NCI-H1417 (cell line): ENCODE results near the gene POR.
"Not testable (repeated sequence)": the region's sequence is repeated elsewhere in the genome, so short reads cannot be mapped to it uniquely, and the experiment has no call there.

ENCODE experiments used
- DNase-seq, 3 experiments: peaks; one replicate each; lab custom pipeline; 2025; lab: John Stamatoyannopoulos, UW

The POR gene

DNA sequence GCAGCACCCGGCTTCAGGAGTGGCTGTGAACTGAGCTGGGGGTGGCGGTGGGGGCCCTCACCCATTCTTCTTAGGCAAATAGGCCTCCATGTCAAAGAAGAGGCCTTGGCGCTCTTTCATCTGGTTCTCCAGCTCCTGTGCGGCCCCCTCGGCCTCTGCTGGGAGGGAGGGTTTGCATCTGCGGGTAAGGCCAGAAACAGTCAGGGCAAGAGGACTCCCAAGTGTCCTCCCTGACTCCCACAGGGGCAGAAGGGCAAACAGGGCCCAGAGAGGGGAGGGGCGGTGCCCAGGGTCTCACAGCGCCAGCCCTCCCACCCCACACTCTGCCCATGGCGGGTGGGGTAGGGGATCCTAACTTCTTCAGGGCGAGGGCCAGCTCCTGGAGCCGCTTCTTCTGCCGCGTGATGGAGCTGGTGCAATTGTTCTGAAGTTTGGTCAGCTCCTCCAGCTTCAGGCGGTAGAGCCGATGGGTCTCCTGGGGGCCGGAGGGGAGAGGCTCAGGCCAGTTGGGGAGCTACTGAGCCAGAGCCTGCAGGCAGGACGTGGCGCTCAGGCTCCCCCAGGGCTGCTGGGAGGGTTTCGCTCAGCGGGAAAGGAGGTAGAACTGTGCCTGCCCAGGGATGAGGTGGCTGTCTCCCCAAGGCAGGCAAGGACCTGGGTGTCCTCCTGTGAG lies 77.3 kb downstream of the POR start:
- DNase-seq: no peak

- peak in 2 of 3 experiments; percentile 63 to 71 for DNase-seq
Observed at GRCh38 chr7:75993689-75994387, 78.9 kb downstream of the POR start.

- peak; percentile 91 to 94 (median 93) for DNase-seq
Observed at GRCh38 chr7:75994388-75995051, 79.6 kb downstream of the POR start, which contains the start of gene TMEM120A. Gene TMEM120A, minus strand, starts transcription at chr7:75994595. Its CDS starts 25 bp downstream, at chr7:75994570.

GRCh38 chr7:75995052-75995471 lies 80.1 kb downstream of the POR start:
- DNase-seq: no peak

DNA sequence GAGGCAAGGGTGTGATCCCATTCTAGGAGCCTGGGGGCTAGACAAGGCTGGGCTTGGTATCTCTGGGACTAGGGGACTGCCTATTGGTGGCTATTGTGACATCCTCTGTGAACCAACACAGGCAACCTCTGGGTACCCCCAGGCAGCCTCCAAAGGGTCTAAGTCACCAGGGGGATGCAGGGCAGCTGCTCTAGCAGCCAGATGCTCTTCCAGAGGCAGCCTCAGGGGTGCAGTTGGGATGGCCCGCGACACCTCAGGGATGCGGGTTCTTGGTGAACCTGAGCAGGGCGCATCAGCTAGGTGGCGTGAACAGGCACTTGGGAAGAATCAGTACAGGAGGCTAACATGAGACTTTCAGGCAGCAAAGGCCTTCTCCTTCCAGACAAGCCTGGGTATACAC lies 81.0 kb downstream of the POR start:
- DNase-seq: no peak

DNA sequence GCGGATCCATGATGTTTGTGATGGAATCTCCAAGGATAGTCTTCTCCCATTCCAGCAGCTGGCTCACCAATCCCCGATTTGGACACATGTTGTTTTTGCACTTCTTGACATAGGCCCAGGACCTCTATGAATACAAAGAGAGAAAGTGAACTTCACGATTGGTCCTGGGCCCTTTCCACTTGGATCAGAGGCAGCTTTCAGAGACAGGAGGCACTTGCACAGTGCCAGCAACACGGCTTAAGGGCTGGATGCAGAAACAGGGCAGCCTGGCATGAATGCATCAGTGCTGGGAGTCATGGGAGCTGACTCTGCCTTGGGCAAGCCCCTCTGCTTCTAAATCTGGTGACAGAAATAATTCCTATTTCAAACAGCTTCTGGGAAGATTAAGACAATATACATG lies 81.5 kb downstream of the POR start:
- DNase-seq: no peak

DNA sequence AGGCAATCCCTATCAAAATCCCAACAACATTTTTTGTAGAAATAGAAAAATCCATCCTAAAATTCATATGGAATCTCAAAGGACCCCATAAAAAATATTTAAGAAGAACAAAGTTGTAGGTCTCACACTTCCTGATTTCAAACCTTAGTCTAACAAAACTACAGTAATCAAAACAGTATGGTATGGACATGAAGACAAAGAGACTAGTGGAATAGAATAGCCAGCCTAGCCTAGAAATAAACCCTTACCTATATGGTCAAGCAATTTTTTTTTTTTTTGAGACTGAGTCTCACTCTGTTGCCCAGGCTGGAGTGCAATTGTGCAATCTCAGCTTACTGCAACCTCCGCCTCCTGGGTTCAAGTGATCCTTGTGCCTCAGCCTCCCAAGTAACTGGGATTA lies 83.1 kb downstream of the POR start:
- DNase-seq: no peak

- no peak for DNase-seq
Observed at GRCh38 chr7:76000566-76000965, 85.6 kb downstream of the POR start.

- DNase-seq: no peak
Observed at GRCh38 chr7:76002139-76002538, 87.2 kb downstream of the POR start.

- DNase-seq: no peak
Observed at GRCh38 chr7:76002822-76003221, 87.9 kb downstream of the POR start.

- DNase-seq: no peak
Observed at GRCh38 chr7:76003351-76003750, 88.4 kb downstream of the POR start.

- DNase-seq: not testable (repeated sequence)
Observed at GRCh38 chr7:76005004-76005403, 90.0 kb downstream of the POR start.

DNA sequence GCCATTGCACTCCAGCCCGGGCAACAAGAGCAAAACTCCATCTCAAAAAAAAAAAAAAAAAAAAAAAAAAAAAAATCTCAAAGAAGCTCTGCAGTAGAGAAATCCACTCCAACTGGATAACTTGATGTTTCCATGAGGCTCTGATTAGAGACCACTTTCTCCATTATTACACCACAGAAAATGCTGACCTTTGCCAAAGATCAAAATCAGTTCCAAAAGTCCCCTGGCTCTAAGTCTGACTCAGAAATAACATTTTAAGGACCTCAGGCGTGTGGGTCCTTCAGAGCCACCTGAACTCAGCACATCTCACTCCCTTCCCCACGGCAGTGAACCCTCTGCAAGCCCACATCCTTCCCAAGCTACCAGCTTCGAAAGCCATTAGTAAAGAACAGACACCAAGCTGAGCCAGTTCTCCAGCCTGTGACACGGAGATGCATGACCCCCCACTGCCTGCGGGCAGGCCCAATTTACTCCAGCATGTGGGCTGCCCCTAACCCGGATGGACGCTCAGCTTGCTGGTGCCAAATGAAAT lies 93.3 kb downstream of the POR start:
- DNase-seq: no peak

DNA sequence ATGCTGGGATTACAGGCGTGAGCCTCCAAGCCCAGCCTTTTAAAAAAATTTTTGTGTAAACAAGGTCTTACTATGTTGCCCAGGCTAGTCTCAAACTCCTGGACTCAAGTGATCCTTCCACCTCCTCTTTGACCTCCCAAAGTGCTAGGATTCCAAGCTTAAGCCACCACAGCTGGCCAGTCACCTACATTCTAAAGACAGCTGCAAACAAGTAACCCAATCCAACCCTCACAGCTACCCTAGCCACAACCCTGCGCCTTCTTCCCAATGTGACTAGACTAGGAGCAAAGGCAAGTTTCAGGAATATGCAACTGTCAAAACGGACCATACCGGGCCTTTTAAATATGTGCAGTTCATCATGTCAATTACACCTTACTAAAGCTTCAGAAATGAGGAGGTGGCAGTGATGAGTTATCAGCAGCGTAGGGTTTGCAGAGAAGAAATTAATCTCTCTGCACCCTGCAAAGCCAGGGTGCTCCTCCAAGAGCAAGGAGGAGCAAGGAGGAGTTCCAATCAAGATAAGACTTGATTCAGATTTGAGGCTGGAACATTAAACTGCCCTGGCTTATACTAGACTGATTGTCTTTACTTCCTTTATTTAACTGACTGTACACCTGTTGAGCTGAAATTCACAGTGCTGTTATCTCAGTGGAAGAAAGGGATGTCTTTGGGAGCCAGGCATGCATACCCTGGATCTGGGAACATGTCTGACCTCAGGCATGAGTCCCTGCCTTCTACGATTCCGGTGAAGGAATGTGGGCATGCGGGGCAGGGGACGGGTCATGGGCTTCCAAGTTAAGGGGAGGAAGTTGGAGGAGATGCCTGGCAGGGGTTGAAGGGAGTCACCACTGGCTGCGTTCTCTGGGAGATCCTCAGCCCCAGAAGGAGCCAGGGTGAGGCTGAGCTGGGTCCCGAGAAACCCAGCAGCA lies 95.0 kb downstream of the POR start:
- DNase-seq: no peak

- no peak for DNase-seq
Observed at GRCh38 chr7:76011442-76011861, 96.5 kb downstream of the POR start.

DNA sequence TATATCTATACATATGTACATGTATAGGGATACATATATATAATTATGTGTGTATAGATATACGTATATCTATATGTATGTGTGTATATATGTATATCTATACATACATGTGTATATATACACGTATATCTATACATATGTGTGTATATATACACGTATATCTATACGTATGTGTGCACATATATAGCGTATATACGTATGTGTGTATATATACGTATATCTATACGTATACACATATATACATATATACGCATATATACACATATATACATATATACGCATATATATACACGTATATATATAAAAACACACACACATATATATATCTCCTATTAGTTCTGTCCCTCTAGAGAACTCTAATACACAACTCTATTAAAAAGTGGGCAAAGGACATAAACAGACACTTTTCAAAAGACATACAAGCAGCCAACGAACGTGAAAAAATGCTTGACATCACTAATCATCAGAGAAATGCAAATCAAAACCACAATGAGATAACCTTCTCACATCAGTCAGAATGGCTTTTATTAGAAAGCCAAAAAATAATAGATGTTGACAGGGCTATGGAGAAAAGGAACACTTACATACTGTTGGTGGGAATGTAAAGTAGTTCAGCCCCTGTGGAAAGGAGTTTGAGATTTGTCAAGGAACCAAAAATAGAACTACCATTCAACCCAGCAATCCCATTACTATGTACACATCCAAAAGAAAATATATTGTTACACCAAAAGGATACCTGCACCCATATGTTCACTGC lies 101.4 kb downstream of the POR start:
- DNase-seq: no peak

GRCh38 chr7:76018520-76018919 lies 103.6 kb downstream of the POR start:
- not testable (repeated sequence) for DNase-seq

DNA sequence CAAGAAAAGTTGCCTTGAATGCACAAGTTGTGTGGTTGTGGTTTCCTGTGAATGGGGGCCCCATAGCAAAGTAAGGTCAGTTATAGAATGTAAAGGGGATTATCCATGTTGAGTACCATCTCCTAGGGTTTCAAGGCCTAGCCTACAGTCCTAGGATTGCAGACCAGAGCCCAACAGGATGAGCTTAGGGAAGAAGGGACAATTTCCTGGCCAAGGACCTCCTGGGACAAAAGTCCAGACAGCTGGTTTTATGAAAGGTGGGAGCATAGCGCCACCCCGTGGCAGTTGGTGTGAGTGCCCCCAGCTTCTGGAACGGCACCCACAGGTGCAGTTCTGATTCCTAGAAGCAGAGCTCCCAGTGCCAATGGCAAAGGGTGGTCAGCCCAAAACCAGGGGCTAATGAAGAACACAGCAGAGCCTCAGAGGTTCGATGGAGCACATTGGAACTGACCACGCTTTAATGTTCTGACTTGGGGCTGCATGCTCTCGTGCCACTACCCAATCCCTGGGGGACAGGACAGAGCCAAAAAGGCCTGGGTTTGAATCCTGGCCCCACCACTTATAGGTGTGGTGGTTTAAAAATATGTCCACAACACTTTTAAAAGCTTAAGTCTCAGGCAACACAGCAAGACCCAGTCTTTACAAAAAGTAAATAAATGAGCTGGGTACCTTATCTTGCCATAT lies 105.2 kb downstream of the POR start:
- peak; percentile 62 to 84 (median 71) for DNase-seq

GRCh38 chr7:76022026-76022780 lies 107.2 kb downstream of the POR start:
- DNase-seq: no peak

DNA sequence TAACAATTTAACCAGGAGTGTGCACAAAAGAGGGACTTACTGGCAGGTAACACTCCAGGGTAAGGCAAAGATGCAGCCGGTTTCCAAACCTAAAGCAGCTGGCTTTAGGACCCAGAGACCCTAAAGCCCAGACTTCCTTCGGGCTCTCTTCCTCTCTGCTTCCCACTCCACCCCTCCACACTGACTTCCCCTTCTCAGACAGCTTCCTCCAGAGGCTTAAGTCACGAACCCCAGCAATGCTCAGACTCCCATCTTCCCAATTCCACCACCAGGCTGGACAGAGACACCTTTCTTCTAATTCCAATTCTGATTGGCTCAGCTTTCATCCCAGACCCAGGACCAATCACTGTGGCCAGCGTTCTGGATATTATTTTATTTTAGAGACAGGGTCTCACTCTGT lies 108.0 kb downstream of the POR start:
- no peak for DNase-seq
